HUES64 (cell line): ENCODE data around the gene KPNA4.

ENCODE experiments used
- H3K27ac ChIP-seq: 2 replicates; pipeline ENCODE4 v1.7.0; 2013; ENCODE audit warnings: low read depth, low read length, inconsistent platforms
- H3K27me3 ChIP-seq: 2 replicates; pipeline ENCODE4 v1.6.1; 2013; ENCODE audit warnings: mild to moderate bottlenecking, low read length; ENCODE audit not compliant: insufficient read depth
- H3K36me3 ChIP-seq: 2 replicates; pipeline ENCODE4 v1.6.1; 2013; ENCODE audit warnings: mild to moderate bottlenecking, low read length; ENCODE audit not compliant: insufficient read depth
- H3K4me1 ChIP-seq: 2 replicates; pipeline ENCODE4 v1.6.1; 2013; ENCODE audit warnings: mild to moderate bottlenecking, low read length, moderate library complexity; ENCODE audit not compliant: insufficient read depth
- H3K4me3 ChIP-seq: 2 replicates; pipeline ENCODE4 v1.5.1; 2013; ENCODE audit warnings: mild to moderate bottlenecking, low read length, moderate library complexity
- H3K9ac ChIP-seq: 2 replicates; pipeline ENCODE4 v1.6.1; 2013; ENCODE audit warnings: mild to moderate bottlenecking, low read depth, low read length
- H3K9me3 ChIP-seq: 2 replicates; pipeline ENCODE4 v1.6.1; 2013; ENCODE audit warnings: low read depth, low read length; ENCODE audit not compliant: insufficient read depth
- WGBS: fragments of 150-250, 120-280 bp; methylation state at CpG from one replicate; pipeline ENCODE4 v1.1.7; 2013; ENCODE audit warnings: missing lambda C conversion rate; 5-methylcytosine and 5-hydroxymethylcytosine counted together

The KPNA4 gene

GRCh38 chr3:160486459-160486869 is 78.9 kb downstream of the KPNA4 start:
- H3K27ac ChIP-seq = no peak overlapping the region
- no peaks in the 10 kb centered on the region for H3K27me3 ChIP-seq
- no peaks in the 10 kb centered on the region for H3K36me3 ChIP-seq
- no peaks in the 10 kb centered on the region for H3K9me3 ChIP-seq
- no CpG with 5 or more reads among the region's 2 CpGs for WGBS
- H3K4me1 ChIP-seq = no peaks in the 10 kb centered on the region
- H3K4me3 ChIP-seq = no peak overlapping the region
- no peak overlapping the region for H3K9ac ChIP-seq

DNA sequence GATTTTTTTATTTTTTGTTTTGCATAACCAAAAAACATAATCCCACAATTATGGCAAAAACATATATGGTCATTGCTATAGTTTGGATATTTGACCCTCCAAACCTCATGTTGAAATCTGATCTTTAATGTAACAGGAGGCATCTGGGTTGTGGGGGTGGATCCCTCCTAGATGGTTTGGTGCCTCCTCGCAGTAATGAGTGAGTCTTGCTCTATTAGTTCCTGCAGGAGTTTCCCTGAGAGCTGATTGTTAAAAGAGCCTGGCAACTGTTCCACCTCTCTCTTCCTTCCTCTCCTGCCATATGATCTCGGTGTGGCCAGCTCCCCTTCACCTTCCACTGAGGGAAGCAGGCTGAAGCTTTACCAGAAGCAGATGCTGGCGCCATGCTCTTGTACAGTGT is 82.6 kb downstream of the KPNA4 start:
- WGBS = 84% methylated on average over 3 of the region's 3 CpGs

GRCh38 chr3:160481856-160482255 is 83.5 kb downstream of the KPNA4 start:
- Histone ChIP-seq H3K4me1 (no peaks in the 10 kb centered on the region), H3K9ac (no peak overlapping the region), H3K9me3 (no peaks in the 10 kb centered on the region), H3K36me3 (no peaks in the 10 kb centered on the region), H3K4me3 (no peak overlapping the region), H3K27me3 (no peaks in the 10 kb centered on the region), H3K27ac (no peak overlapping the region)
- 94% methylated on average over 6 of the region's 6 CpGs for WGBS

More for the DNA sequence above, 82.6 kb downstream of the KPNA4 start:
- no peak overlapping the region for H3K27ac ChIP-seq
- H3K27me3 ChIP-seq = no peaks in the 10 kb centered on the region
- H3K36me3 ChIP-seq = no peaks in the 10 kb centered on the region
- H3K9me3 ChIP-seq = no peaks in the 10 kb centered on the region
- no peak overlapping the region for H3K9ac ChIP-seq
- H3K4me1 ChIP-seq = no peaks in the 10 kb centered on the region
- H3K4me3 ChIP-seq = no peak overlapping the region

GRCh38 chr3:160480931-160481330 is 84.4 kb downstream of the KPNA4 start:
- Histone ChIP-seq H3K9ac (no peak overlapping the region), H3K9me3 (no peaks in the 10 kb centered on the region), H3K4me1 (no peaks in the 10 kb centered on the region), H3K27ac (no peak overlapping the region), H3K36me3 (no peaks in the 10 kb centered on the region), H3K27me3 (no peaks in the 10 kb centered on the region), H3K4me3 (no peak overlapping the region)
- WGBS = 94% methylated on average over 5 of the region's 5 CpGs

DNA sequence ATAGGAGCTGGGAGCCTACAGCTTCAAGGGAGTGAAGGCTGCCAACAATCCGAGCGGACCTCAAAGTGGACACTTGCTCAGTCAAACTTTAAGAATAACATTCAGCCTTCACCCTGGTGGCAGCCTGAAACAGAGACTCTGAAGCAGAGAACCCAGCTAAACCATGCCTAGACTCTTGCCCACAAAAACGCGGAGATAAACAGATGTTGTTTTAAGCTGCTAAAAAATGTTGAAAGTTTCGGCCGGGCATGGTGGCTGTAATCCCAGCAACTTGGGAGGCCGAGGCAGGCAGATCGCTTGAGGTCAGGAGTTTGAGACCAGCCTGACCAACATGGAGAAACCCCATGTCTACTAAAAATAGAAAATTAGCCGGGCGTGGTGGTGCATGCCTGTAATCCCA is 86.0 kb downstream of the KPNA4 start:
- no peaks in the 10 kb centered on the region for H3K36me3 ChIP-seq
- no peak overlapping the region for H3K4me3 ChIP-seq
- no peak overlapping the region for H3K9ac ChIP-seq
- 96% methylated on average over 10 of the region's 10 CpGs for WGBS
- H3K27ac ChIP-seq = no peak overlapping the region
- no peaks in the 10 kb centered on the region for H3K27me3 ChIP-seq
- H3K9me3 ChIP-seq = no peaks in the 10 kb centered on the region
- no peaks in the 10 kb centered on the region for H3K4me1 ChIP-seq

- no peak overlapping the region for H3K4me3 ChIP-seq
- H3K9me3 ChIP-seq = no peaks in the 10 kb centered on the region
- no peaks in the 10 kb centered on the region for H3K36me3 ChIP-seq
- H3K27me3 ChIP-seq = no peaks in the 10 kb centered on the region
- WGBS = 93% methylated on average over 5 of the region's 5 CpGs
- no peak overlapping the region for H3K27ac ChIP-seq
- H3K9ac ChIP-seq = no peak overlapping the region
- no peaks in the 10 kb centered on the region for H3K4me1 ChIP-seq
These were observed 87.0 kb downstream of the KPNA4 start for GRCh38 chr3:160478338-160478737.

GRCh38 chr3:160477750-160478149 is 87.6 kb downstream of the KPNA4 start:
- WGBS = 90% methylated on average over 5 of the region's 5 CpGs
- Histone ChIP-seq H3K4me3 (no peak overlapping the region), H3K9me3 (no peaks in the 10 kb centered on the region), H3K9ac (no peak overlapping the region), H3K36me3 (no peaks in the 10 kb centered on the region), H3K27ac (no peak overlapping the region), H3K4me1 (no peaks in the 10 kb centered on the region), H3K27me3 (no peaks in the 10 kb centered on the region)

DNA sequence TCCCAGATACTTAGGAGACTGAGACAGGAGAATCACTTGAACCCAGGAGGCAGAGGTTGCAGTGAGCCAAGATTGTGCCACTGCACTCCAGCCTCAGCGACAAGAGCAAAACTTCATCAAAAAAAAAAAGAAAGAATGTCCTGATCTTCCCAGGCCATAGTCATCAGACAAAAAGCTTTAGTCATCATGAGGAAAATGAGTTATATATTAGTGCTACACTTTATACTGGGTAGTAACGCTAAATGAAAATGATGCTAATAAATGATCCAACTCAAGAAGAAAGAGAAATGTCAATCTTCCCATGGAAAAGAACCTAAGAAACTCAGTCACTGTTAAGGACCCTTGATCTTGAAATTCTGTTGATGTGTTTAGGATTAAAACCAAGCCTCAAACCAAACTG is 89.5 kb downstream of the KPNA4 start:
- Histone ChIP-seq H3K36me3 (no peaks in the 10 kb centered on the region), H3K4me3 (no peak overlapping the region), H3K27me3 (no peaks in the 10 kb centered on the region), H3K27ac (no peak overlapping the region), H3K9me3 (peaks cover 5% of the 10 kb centered on the region; the same call in 1 of the 2 replicates), H3K4me1 (no peaks in the 10 kb centered on the region), H3K9ac (no peak overlapping the region)
- WGBS = 88% methylated on average over 1 of the region's 2 CpGs

DNA sequence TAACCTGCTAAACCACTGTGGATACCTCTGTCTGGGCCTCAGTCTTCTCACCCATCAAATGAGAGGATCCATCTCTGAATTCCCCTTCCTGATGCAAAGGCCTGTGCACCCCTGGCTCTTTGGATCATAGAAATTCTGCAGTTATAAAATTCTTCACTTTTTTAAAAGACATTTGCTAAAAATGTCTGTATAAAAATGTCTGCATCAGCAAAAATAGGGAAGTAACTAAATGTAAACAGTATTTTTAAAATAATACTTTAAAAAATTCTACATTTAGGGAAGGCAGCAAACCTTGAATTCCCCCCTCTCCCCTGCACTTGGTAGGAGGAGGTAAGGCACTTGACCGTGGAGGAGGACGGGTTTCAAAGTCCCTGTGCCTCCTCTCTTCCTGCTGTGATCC is 90.2 kb downstream of the KPNA4 start:
- Histone ChIP-seq H3K27ac (no peak overlapping the region), H3K4me3 (no peak overlapping the region), H3K36me3 (no peaks in the 10 kb centered on the region), H3K9ac (no peak overlapping the region), H3K9me3 (peaks cover 13% of the 10 kb centered on the region), H3K4me1 (no peaks in the 10 kb centered on the region), H3K27me3 (no peaks in the 10 kb centered on the region)
- WGBS = 92% methylated on average over 2 of the region's 2 CpGs

DNA sequence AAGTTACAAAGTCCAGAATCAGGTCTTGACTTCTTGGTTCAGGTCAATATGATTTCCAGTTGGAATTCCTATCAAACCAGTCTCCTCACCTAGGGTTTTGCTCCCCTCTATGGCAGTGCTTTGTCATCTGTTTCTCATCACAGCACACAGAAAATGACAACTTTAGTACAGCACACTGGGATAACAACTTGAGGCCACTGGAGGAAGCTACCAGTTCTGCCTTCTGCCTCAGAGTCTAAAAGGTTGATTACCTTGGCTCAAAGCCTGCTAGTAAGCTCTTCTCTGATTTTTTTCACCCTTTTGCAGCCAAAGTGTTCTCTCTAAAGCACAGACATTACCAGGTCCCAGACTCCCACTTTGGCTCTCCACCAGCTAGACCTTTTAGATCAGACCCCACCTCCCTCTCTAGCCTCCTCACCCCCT is 90.9 kb downstream of the KPNA4 start:
- H3K4me1 ChIP-seq = no peaks in the 10 kb centered on the region
- H3K27ac ChIP-seq = no peak overlapping the region
- peaks cover 16% of the 10 kb centered on the region for H3K9me3 ChIP-seq
- no peaks in the 10 kb centered on the region for H3K36me3 ChIP-seq
- H3K9ac ChIP-seq = no peak overlapping the region
- no peaks in the 10 kb centered on the region for H3K27me3 ChIP-seq
- H3K4me3 ChIP-seq = no peak overlapping the region

DNA sequence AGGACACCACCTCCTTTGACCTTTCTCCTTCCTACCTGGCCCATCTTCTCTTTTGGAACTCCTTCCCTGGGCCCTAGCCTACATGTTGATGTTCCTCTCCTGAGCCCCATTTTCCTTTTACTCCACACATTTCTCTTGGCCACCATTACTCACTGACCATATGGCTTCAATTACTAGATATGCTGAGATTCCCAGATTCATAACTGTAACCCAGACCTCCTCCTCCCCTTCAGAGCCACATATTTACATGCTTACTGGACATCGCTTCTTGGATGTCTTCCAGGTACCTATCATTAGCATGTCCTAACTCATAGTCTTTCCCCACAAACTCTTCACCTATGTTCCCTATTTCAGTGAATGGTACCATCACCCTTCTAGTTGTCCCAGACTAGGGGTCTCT is 91.4 kb downstream of the KPNA4 start:
- no peak overlapping the region for H3K9ac ChIP-seq
- no peak overlapping the region for H3K4me3 ChIP-seq
- 95% methylated on average over 1 of the region's 1 CpG for WGBS
- H3K27me3 ChIP-seq = no peaks in the 10 kb centered on the region
- H3K9me3 ChIP-seq = peaks cover 19% of the 10 kb centered on the region
- no peaks in the 10 kb centered on the region for H3K36me3 ChIP-seq
- H3K27ac ChIP-seq = no peak overlapping the region
- H3K4me1 ChIP-seq = no peaks in the 10 kb centered on the region

DNA sequence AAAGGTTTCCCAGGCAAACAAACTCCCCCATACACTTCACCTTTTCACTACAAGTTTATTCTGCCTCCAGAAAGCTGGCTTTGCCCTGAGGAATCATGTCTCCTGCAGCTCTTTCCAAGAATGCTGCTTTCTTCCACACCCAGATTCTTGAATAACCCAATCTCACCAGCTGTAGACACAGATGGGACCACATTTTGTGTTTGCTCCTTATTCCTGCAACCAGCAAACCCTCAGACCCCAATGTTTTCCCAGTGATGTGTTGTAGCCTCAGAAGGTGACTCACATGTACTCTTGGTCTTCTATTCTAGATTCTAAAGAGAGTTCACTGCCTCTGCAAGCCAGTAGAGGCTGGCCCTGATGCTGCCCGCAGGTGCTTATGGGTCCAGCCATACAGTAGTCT is 92.2 kb downstream of the KPNA4 start:
- Histone ChIP-seq H3K27ac (no peak overlapping the region), H3K9me3 (peaks cover 19% of the 10 kb centered on the region), H3K27me3 (no peaks in the 10 kb centered on the region), H3K4me1 (no peaks in the 10 kb centered on the region), H3K4me3 (no peak overlapping the region), H3K9ac (no peak overlapping the region), H3K36me3 (no peaks in the 10 kb centered on the region)
- WGBS = 50% methylated on average over 1 of the region's 1 CpG
